GM18868 (cell line): ENCODE measurements around the gene DISC1.
"Not testable (repeated sequence)": the region's sequence is repeated elsewhere in the genome, so short reads cannot be mapped to it uniquely, and the experiment has no call there.

Experiments
- ATAC-seq: cut with Tn5 transposase; IDR thresholded peaks from one replicate; pipeline ENCODE4 v1.9.1; 2021; ENCODE audit warnings: mild to moderate bottlenecking, moderate library complexity; ENCODE audit not compliant: unreplicated experiment

The DISC1 gene

DNA sequence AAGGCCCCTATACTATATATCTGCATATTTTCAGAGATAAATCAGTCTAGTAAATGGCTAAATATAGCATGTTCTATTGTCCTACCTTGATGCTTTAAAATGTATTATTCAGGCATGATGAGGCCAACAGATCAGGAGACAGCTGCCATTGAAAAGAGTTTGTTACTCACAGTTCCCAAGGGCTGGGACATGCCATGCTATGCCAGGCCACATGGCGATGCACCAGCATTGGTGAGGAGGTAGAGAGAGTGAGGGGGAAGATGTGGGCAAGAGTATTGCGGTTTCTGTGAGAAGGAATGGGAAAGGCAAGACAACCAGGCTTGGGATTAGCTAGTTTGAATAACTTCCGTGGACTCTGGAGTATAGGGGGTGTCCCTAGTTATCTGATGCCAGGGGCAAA is 316.5 kb downstream of the DISC1 start:
- ATAC-seq: no peak

DNA sequence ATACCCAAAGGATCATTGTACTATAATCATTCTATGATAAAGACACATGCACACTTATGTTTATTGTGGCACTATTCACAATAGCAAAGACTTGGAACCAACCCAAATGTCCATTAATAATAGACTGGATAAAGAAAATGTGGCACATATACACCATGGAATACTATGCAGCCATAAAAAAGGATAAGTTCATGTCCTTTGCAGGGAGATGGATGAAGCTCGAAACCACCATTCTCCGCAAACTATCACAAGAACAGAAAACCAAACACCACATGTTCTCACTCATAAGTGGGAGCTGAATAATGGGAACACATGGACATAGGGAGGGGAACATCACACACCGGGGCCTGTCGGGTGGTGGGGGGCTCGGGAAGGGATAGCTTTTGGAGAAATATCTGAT is 321.5 kb downstream of the DISC1 start:
- not testable (repeated sequence) for ATAC-seq

DNA sequence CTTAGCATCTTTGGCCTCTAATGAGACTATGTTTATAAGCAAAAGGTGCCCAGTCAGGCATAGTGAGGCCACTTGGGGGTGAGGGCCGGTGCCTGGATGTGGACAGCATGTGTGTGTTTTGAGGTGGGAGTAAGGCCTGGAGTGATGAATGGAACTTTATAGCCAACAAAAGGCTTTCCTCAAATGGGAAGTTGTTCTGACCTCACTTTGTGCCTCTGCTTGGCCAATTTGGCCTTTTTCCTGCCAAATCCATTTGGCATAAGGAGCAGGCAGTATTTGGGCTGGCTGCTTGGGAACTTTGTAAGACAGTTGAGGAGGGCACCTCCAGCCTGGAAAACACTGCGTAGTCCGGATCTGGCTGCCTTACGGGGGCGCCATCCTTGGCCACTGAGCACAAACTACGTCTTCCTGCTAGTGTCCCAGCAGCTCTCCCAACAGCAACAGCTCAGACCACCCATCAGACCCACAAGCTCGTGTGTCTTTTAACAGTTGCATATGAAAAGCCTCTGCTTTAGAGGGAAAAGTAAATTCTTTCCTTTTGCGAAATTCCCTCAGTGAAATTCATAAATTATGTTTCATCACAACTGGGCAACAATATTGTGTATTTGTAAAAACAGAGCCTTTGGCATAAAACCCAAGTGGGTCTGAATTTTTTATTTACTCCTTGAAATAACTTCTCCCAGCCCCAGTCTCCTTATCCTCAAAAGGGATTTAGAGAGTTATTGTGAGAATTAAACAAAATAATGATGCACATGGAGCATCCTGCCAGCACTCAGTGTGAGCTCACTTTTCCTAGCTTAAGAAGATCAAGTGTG is 322.9 kb downstream of the DISC1 start:
- ATAC-seq: no peak

DNA sequence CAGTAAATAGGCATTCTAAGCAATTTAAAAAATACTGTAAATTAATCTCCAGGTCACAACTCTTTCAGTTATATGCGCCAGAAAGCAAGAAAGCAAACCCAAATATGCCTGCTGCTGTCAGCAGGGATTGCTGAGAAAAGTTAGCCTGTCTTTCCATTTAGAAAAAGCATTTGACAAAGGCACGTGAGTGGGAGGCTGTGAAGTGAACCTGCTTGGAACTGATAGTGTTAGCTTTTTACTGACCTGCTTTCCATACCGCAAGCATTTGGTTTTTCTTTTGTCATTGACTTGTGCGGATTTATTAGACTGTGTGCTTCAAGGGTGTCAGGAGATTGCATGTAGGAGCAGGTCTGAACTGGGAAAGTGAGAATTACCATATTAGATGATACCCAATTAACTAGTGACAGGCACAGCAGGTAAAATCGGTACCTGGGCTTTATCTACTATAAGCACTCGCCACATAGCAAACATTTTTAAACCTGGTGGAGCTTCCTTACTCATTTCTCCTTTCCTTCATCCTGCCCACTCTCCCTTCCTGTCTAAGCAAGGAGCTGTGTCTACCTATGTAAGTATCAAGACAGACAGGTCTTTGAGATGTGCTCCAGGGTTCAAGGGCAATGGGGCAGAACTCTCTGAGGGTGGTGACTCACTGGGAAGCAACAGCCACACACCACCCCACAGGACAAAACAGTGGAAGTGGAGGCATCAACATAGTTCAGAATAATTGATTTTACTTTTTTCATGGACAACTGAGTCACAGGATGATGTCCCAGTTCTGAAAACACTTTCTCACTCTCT is 323.9 kb downstream of the DISC1 start:
- no peak for ATAC-seq

DNA sequence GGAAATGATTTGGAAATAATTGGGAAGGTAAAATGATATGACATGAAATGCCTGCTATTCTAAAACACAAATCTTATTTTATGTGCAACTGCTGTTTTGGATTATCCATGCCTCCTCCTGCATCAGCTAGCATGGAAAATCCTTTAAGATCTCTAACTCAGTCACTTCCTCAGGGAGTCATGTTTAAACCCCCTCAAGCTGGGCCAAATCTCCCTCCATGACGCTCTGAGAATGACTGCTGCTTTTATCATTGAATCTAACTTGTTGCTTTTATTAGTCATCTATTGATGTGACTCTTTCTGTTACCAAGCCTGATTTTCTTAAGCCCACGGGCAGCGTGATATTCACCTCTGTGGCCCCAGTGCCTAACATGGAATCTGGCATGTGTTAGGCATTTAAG is 324.8 kb downstream of the DISC1 start:
- ATAC-seq: no peak

DNA sequence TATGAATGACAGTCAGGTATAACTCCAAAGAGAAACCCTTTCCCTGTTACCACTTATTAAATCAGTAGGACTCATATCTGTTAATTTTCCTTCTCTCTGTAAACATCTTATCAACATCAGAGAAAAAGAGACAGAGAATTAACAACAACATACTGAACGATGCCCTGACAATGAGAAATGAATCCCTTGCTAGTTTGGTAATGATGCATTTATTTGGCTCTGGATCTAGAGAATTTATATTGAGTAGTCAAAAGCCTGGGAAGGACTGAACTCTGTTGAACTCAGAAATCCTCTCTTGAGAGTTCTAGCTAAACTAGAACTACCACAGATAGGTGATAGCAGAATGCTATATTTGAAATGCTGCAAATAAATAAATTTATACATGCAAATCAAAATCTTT is 325.6 kb downstream of the DISC1 start:
- no peak for ATAC-seq

DNA sequence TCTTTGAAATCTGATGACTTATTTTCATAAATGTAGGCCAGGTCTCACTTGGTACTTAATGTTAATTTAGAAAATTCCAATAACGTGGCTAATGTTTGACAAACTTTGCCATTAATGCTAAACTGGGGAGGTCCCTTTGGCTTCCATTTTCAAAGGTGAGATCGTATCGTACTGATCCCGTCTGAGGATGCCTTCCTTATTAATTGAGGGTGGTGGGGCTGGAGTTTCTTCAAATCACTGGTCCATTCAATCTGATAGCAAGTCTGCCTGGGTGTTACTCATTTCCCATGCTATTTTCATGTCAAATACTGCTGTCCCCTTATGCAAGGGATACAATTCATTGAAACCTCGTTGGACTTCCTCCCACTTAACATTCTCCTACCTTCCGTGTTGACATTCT is 327.1 kb downstream of the DISC1 start:
- ATAC-seq: no peak

DNA sequence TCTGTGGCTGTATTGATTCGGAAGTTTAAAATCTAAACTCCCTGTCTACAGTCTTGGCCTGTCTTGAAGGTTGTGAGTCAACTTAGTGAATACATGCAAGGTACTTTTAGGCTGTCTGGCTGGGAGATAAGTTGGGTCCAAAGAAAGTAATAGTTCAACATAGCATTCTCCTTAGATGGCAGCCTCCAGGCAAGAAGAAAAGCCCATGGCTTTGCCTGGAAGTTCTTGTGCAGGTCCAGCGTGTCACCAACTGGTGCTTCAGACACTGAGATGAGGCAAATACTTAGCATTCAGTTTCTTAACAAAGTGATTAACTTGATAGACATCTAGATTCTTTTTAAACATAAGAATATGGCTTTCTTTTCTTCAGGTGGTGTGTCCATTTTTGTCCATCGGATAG is 328.2 kb downstream of the DISC1 start:
- ATAC-seq: no peak

DNA sequence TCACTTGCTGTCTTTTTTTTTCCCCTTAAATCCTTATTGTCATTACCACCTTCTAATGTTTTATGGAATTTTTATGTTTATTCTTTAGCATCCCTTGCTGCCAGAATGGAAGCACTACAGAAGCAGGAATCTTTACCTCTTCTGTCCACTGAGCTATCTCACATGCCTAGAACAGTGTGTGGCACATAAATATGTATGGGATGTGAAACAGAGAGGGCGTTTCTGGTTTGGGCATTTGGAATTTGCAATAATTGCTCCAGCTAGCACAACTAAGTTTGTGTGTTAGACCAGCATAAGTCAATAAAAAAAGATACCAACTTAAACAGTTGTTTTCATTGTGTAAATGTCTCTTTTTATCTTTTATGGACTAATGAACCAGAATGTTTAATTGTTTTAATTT is 330.8 kb downstream of the DISC1 start:
- ATAC-seq: no peak

DNA sequence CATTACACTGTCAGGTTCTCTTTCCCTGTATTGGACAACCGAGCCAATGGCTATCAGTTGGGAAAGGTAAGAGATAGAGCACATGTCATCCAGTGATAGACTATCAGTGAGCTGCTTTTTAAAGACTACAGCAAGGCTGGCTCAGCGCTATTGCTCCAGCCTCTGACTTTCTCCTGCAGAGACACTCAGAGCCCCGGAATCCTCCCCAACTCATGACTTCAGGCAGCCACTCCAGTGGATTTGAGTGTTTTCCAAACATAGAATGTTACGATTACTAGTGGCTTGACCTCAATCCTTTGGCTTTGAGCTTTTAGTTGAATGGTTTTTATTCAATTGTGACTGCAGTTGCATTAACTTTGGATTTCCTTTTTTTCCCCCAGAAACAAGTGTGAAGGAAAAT is 331.9 kb downstream of the DISC1 start:
- no peak for ATAC-seq

DNA sequence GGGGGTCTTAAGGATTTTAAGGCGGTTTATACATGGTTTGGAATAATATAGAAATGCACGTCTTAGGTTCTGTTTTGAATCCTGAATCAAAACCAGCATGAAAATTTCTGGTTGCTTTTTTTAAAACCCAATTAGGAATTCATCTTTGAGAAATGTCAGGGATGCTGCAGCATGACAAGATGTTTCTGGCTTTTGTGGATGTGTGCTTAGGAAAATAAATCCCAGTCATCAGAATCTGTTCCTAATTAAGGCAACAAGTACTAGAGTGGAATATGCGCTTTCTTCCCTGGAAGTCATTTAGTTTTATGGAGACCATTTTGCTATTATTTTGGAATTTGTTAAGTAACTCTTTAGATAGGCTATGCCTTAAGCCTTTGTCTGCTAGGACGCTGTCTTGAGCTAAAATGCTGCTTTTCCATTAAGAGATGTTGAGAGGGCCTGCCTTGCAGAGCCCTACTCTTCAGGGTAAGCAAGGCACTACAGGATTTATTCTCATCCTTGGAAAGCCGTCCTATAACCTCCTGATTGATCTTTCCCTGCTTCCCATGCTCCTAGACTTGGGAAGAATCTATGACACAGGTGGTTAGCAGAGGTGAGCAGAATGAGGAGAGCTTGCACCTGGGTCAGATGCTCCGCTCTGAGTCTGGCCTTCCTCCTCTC is 332.8 kb downstream of the DISC1 start:
- ATAC-seq: no peak

DNA sequence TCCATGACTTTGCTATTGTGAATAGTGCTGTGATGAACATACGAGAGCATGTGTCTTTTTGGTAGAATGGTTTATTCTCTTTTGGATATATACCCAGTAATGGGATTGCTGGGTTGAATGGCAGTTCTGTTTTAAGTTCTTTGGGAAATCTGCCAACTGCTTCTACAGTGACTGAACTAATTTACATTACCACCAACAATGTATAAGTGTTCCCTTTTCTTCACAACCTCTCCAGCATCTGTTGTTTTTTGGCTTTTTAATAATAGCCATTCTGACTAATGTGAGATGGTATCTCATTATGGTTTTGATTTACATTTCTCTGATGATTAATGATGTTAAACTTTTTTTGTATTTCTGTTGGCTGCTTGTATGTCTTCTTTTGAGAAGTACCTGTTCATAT is 335.2 kb downstream of the DISC1 start:
- not testable (repeated sequence) for ATAC-seq

DNA sequence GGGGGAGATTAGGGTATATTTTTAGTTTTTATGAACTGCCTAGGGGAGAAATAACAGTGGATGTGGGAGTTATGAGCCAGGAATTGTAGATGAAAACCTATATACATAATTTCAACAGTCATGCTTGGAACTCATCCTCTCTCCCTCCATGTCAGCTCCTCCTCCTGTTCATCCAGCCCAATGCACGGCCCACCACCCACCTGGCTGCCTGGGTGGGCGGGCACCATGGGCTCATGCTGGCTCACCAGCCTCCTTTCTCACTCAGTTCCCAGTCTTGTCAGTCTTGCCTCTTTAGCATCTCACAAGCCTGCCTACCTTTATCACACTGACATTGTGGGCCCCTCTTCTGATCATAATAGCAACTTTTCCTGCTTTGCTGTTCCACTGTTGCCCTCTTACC is 336.0 kb downstream of the DISC1 start:
- ATAC-seq: no peak

DNA sequence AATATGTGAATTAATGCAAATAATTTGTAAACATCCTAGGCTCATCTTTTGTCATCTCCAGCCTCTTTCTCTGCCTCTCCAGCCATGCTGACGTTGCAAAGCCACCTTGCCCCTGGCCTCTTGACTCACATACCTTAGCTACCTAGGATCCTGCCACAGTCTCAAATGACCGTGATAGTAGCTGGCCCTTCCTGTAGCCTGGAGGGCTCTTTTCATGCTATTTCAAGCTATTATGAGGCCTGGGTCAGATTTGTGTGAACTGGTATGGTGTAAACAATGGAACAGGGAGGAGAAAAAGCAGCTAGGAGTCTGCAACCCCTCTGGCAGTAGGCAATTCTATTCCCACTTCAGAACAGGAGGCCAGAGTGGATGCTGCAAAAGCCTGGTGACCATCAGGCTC is 337.7 kb downstream of the DISC1 start:
- no peak for ATAC-seq

DNA sequence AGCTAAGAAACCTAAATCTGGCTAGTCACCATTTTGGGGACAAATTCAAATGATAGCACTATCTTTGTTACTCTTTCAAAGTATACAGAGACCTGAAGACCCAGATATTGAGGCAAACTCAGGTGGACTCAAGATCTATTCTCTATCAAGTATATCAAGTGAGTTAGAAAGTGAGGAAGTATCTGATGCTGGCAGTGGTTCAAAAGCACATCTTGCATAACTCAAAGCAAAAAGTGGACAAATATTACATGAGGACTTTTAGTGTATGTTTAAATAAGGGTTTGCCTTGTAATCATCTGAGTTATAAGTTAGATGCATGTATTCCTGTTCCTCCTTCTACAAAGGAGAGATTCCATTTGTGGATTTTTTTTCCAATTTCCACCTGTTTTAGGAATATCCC is 338.4 kb downstream of the DISC1 start:
- no peak for ATAC-seq

DNA sequence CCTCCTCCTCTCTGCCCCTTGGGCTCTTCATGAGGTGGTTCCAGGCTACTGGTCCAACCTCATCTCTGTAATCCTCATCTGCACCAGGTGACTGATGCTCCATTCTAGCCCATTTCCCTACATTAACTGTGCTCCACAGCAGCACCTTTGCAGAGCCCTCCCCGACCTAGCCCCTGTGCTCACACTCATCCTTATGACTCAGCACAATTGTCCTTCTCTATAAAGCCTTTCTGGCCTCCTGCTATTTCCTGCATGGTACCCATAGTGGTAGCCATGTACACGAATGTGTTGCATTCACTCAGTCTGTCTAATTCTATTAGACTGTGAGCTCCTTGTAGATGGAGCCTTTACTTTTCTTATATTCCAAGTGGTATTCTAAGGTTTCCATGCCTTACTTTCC is 339.0 kb downstream of the DISC1 start:
- no peak for ATAC-seq

DNA sequence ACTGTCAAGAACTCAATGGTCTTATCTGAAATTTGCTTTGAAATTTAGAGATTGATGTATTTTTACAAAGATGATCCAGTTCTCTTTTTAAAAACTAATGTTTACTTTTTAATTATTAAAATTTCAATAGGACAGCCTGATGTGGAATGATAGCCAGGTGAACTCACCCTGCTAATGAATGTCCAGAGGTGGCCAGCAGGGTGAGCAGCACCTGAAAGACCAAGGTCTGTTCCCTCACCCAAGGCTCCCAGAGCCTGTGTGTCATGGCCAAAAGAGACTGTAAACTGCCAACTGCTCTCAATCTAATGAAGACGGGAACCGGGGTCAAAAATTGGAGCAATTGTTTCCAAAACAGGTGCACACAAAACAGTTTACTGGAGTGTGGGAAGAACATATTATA is 340.4 kb downstream of the DISC1 start:
- ATAC-seq: no peak

DNA sequence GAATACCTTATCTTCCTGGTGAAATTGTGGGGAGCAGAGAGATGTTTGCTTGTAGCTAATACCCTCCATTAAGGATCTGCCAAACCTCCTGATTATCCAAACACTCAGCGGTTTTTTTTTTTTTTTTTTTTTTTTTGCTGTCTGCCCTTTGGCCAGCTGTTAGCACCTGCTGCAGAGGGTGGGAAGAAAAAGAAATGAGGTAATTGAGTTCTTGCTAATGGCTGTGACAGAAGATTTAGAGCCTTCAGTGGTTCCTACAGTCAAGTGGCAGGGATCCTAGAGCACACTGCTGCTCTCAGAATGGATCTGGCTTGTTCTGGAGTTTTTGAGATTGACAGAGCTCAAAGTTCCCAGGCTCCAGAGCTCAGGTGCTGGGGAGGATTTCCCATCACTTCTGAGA is 342.5 kb downstream of the DISC1 start:
- no peak for ATAC-seq

DNA sequence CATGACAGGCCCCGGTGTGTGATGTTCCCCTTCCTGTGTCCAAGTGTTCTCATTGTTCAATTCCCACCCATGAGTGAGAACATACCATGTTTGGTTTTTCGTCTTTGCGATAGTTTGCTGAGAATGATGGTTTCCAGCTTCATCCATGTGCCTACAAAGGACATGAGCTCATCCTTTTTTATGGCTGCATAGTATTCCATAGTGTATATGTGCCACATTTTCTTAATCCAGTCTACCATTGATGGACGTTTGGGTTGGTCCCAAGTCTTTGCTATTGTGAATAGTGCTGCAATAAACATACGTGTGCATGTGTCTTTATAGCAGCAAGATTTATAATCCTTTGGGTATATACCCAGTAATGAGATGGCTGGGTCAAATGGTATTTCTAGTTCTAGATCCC is 343.2 kb downstream of the DISC1 start:
- ATAC-seq: not testable (repeated sequence)

DNA sequence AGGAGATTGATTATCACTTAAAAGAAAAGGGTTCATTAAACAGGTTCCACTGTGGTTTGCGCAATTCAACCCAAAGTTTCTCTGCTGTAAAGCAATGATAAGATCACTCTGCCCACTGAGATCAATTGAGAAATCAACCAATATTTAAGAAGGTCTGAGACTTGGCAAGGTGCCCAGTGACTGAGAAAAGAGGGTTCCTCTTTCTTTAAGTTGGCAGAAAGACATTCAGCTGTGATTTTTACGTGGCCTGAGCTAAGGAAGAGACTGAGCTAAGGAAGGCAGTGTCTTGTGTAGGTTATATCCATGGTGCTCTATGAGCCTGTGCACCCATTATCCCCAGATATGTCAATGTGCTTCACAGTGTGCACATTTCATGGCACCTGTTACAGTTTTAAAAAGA is 344.1 kb downstream of the DISC1 start:
- no peak for ATAC-seq

DNA sequence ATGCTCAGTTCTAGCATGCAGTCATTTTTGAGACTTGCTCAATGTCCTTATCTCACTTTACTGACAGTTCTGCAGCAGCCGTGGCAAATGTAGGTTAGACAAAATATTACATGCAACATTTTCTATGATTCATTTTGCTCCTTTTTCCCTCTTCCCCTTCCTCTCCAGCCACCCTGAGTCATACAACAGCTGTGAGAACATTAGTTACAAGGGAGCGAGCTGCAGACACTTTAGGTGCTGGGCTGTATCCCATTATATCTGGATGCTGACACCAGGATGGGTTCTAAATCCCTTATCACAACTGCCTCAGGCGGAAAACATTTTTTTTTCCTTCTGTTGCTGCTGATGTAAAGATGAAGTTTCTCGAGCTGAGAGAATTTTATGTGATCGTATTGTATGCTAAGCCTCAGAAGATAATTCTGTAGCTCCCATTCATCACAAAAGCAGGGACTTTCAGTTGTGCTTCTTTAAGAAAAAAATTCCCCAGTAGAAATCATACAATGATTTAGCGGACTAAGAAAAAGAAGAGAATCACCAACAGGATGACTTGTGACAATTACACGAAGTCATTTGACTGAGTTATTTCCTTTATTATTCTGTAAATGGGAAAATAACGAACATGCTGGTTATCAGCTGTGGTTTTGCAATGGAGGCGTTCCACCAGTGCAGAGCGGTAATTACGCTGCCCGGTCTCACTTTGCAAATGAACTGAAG is 345.0 kb downstream of the DISC1 start:
- ATAC-seq: no peak
